ENCODE data around the gene ASB11. TPM values are rescaled to one million over a fixed set of nuclear protein-coding genes. Genes with fewer than 3 reads are reported as not detected.
"Not testable (repeated sequence)": the region's sequence is repeated elsewhere in the genome, so short reads cannot be mapped to it uniquely, and the experiment has no call there.

Gene ASB11
- total RNA-seq, 4 donors from 2014 or later, result not detected

GRCh38 chrX:15311119-15311518 lies 4.3 kb downstream of the ASB11 start:
- DNase-seq (ENCODE audit: low spot score), result no peak
- ATAC-seq (ENCODE audit: low FRiP score), result no peak
- TF ChIP-seq CTCF (IDR thresholded peaks at IDR 0.05), result no peak

- TF ChIP-seq CTCF (IDR thresholded peaks at IDR 0.05), result no peak
- DNase-seq (ENCODE audit: low spot score) (no peak), ATAC-seq (ENCODE audit: low FRiP score) (no peak)
Observed at GRCh38 chrX:15310117-15310516, 5.3 kb downstream of the ASB11 start.

- DNase-seq (ENCODE audit: low spot score); ATAC-seq (ENCODE audit: low FRiP score): not testable (repeated sequence)
Observed at GRCh38 chrX:15305899-15306298, 9.5 kb downstream of the ASB11 start.

- DNase-seq (ENCODE audit: low spot score), result no peak
- peak; percentile 40 for ATAC-seq (ENCODE audit: low FRiP score)
- no peak for TF ChIP-seq CTCF (IDR thresholded peaks at IDR 0.05)
Observed at GRCh38 chrX:15301924-15302323, 13.5 kb downstream of the ASB11 start.

- no peak for ATAC-seq (ENCODE audit: low FRiP score)
- TF ChIP-seq CTCF (IDR thresholded peaks at IDR 0.05), result no peak
- DNase-seq (ENCODE audit: low spot score), result no peak
Observed at GRCh38 chrX:15299941-15300851, 15.2 kb downstream of the ASB11 start.

- TF ChIP-seq CTCF (IDR thresholded peaks at IDR 0.05), result no peak
- no peak for DNase-seq (ENCODE audit: low spot score)
Observed at GRCh38 chrX:15298780-15299179, 16.7 kb downstream of the ASB11 start.

GRCh38 chrX:15298201-15298600 lies 17.2 kb downstream of the ASB11 start:
- DNase-seq (ENCODE audit: low spot score), result no peak
- no peak for ATAC-seq (ENCODE audit: low FRiP score)
- no peak for TF ChIP-seq CTCF (IDR thresholded peaks at IDR 0.05)

More at GRCh38 chrX:15298780-15299179, 16.7 kb downstream of the ASB11 start:
- ATAC-seq (ENCODE audit: low FRiP score), result no peak
